ENCODE data around the gene PPTC7. TPM values are rescaled to one million over a fixed set of nuclear protein-coding genes. Genes with fewer than 3 reads are reported as not detected.
A peak's percentile ranks its signal among the peaks of the same experiment; 100 is the strongest.

Gene PPTC7
- total RNA-seq, 2 donors from 2014 or later: 15.2 TPM

DNA sequence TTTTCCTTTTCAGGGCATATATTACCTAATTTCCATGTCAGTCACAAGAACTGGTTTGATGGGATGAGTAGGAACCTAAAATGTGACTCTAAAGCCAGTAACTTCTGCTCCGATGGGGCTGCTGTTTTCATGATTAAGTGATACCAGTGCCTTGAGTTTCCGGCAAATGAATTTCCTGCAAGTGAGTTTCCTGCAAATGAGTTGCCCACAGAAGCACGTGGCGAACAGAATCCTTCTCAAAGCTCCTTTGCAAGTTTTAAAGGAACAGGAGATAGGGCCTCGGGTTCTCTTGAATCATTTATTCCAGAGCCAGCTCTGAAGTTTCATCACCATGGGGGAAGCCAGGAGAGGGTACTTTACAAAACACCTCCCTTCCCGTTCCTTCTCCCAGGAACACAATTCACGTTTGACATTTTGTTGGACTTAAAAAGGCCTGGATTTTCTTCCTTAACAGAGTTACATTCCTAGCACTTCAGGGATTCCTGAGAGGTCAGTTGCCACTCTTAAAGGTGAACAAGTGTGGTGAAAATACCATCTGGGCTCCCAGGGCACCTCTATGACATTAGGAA, 2.2 kb upstream of the PPTC7 start:
- H3K27ac Mint-ChIP-seq: peak overlapping the region; percentile 21
- no peaks in the 10 kb centered on the region for H3K9me3 Mint-ChIP-seq
- Histone ChIP-seq H3K4me1 (ENCODE audit: control insufficient read depth, insufficient read depth, low read length) (peaks cover 10% of the 10 kb centered on the region), H3K9me3 (ENCODE audit: control insufficient read depth, low read length) (no peaks in the 10 kb centered on the region), H3K4me3 (ENCODE audit: low read length) (no peak overlapping the region), H3K27ac (ENCODE audit: low read depth, low read length) (no peak overlapping the region), H3K9ac (ENCODE audit: extremely low read depth, low read length, poor library complexity, severe bottlenecking) (no peak overlapping the region), H3K27me3 (ENCODE audit: control insufficient read depth, insufficient read depth, low read length, poor library complexity, severe bottlenecking) (no peaks in the 10 kb centered on the region), H3K36me3 (ENCODE audit: control insufficient read depth, insufficient read depth, low read length) (no peaks in the 10 kb centered on the region)
- H3K27me3 Mint-ChIP-seq (ENCODE audit: insufficient read depth): no peaks in the 10 kb centered on the region
- H3K4me1 Mint-ChIP-seq: peaks cover 29% of the 10 kb centered on the region
- H3K36me3 Mint-ChIP-seq (ENCODE audit: low read depth): no peaks in the 10 kb centered on the region
- peak; percentile 51 for DNase-seq
- TF ChIP-seq, protein P1, sequence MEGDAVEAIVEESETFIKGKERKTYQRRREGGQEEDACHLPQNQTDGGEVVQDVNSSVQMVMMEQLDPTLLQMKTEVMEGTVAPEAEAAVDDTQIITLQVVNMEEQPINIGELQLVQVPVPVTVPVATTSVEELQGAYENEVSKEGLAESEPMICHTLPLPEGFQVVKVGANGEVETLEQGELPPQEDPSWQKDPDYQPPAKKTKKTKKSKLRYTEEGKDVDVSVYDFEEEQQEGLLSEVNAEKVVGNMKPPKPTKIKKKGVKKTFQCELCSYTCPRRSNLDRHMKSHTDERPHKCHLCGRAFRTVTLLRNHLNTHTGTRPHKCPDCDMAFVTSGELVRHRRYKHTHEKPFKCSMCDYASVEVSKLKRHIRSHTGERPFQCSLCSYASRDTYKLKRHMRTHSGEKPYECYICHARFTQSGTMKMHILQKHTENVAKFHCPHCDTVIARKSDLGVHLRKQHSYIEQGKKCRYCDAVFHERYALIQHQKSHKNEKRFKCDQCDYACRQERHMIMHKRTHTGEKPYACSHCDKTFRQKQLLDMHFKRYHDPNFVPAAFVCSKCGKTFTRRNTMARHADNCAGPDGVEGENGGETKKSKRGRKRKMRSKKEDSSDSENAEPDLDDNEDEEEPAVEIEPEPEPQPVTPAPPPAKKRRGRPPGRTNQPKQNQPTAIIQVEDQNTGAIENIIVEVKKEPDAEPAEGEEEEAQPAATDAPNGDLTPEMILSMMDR (conservative IDR thresholded peaks at IDR 0.05): no peak
- H3K4me3 Mint-ChIP-seq: no peak overlapping the region
- WGBS, 2 experiments (ENCODE audit: insufficient coverage in 1 of 2, insufficient read length in 1 of 2): 75 to 79% methylated on average over 7 of the region's 7 CpGs

DNA sequence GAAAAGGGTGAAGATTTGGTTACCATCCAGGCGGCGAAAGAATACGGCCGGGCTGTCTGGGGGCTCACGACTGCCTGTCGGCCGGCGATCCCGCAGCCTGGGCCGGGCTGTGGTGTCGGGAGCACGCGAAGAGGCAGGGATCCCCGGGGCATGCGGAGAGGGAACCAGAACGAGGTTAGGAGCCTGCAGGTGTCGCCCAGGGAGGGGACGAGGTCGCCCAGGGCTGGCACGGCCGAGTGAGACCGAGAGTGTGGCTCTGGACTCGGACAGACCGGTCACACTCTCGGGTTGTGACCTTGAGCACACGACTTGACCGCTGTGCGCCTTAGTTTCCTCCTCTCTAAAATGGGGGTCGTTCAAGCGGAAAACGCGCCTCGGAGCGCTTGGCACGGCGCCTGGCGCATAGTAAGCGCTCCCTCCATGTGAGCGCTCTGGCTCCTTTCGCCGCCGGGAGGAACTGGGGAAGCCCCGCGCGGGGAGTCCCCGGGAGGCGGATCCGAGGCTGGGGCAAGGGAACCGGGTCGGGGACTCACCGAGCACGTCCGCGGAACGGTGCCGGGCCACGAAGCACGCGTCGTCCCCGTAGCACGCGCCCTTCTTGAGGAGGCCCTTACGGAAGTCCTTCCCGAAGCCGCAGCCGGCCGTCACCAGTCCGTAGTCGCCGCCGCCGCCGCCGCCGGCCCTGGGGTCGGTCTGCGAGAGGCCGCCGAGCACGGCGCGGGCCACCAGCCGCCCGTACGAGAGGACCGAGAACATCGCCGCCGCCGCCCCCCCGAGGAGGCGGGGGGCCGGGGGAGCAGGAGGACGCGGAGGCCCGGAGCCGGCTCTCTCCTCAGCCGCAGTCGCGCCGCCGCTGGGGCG, 612 bp downstream of the PPTC7 start:
- TF ChIP-seq, protein P1 (conservative IDR thresholded peaks at IDR 0.05): no peak
- H3K4me3 Mint-ChIP-seq: peak overlapping the region; percentile 78
- Histone ChIP-seq H3K9me3 (ENCODE audit: control insufficient read depth, low read length) (no peaks in the 10 kb centered on the region), H3K36me3 (ENCODE audit: control insufficient read depth, insufficient read depth, low read length) (no peaks in the 10 kb centered on the region), H3K27me3 (ENCODE audit: control insufficient read depth, insufficient read depth, low read length, poor library complexity, severe bottlenecking) (no peaks in the 10 kb centered on the region), H3K4me1 (ENCODE audit: control insufficient read depth, insufficient read depth, low read length) (peaks cover 10% of the 10 kb centered on the region), H3K4me3 (ENCODE audit: low read length) (peak overlapping the region; percentile 90), H3K27ac (ENCODE audit: low read depth, low read length) (no peak overlapping the region), H3K9ac (ENCODE audit: extremely low read depth, low read length, poor library complexity, severe bottlenecking) (peak overlapping the region; percentile 71)
- DNase-seq: peak; percentile 83
- no peaks in the 10 kb centered on the region for H3K9me3 Mint-ChIP-seq
- peak overlapping the region; percentile 70 for H3K27ac Mint-ChIP-seq
- H3K36me3 Mint-ChIP-seq (ENCODE audit: low read depth): no peaks in the 10 kb centered on the region
- no peaks in the 10 kb centered on the region for H3K27me3 Mint-ChIP-seq (ENCODE audit: insufficient read depth)
- 0 to 1% methylated on average over 21 to 104 of the region's 104 CpGs for WGBS, 2 experiments (ENCODE audit: insufficient coverage in 1 of 2, insufficient read length in 1 of 2)
- peaks cover 36% of the 10 kb centered on the region for H3K4me1 Mint-ChIP-seq

DNA sequence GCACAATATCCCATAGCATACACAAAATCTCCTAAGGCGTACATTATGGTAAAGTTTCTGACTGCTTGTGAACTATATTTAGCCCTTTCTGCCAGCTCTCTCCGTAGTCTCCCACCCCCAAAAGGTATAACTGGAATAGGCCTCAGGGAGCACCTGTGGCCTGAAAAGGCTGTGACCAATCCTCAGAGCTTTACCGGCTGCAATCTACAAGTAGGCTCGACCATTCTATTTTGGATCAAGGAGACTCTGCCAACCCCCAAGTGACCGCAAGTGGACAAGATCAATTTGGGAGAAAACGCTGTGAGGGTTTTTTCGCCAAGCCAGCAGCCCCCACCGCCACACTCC, 1.2 kb downstream of the PPTC7 start:
- Histone ChIP-seq H3K9ac (ENCODE audit: extremely low read depth, low read length, poor library complexity, severe bottlenecking) (peak overlapping the region; percentile 71), H3K27me3 (ENCODE audit: control insufficient read depth, insufficient read depth, low read length, poor library complexity, severe bottlenecking) (no peaks in the 10 kb centered on the region), H3K9me3 (ENCODE audit: control insufficient read depth, low read length) (no peaks in the 10 kb centered on the region), H3K4me1 (ENCODE audit: control insufficient read depth, insufficient read depth, low read length) (peaks cover 10% of the 10 kb centered on the region), H3K27ac (ENCODE audit: low read depth, low read length) (no peak overlapping the region), H3K4me3 (ENCODE audit: low read length) (peak overlapping the region; percentile 90), H3K36me3 (ENCODE audit: control insufficient read depth, insufficient read depth, low read length) (no peaks in the 10 kb centered on the region)
- no peak for DNase-seq
- Mint-ChIP-seq H3K4me1 (peaks cover 36% of the 10 kb centered on the region), H3K27me3 (ENCODE audit: insufficient read depth) (no peaks in the 10 kb centered on the region), H3K9me3 (no peaks in the 10 kb centered on the region), H3K36me3 (ENCODE audit: low read depth) (no peaks in the 10 kb centered on the region), H3K4me3 (peak overlapping the region; percentile 78), H3K27ac (peak overlapping the region; percentile 70)
- TF ChIP-seq, protein P1 (conservative IDR thresholded peaks at IDR 0.05): no peak
- 10 to 24% methylated on average over 3 to 8 of the region's 8 CpGs for WGBS, 2 experiments (ENCODE audit: insufficient coverage in 1 of 2, insufficient read length in 1 of 2)
